ENCODE data around the gene PODXL2.

- no peak for TF ChIP-seq ATF2 (CRISPR knock-in tag; IDR thresholded peaks at IDR 0.05; ENCODE audit: borderline replicate concordance, low read depth)
- no peak for TF ChIP-seq CTCF (IDR thresholded peaks at IDR 0.05)
- TF ChIP-seq SMAD3 (CRISPR knock-in tag; IDR thresholded peaks at IDR 0.05; ENCODE audit: borderline replicate concordance), result no peak
- TF ChIP-seq ATF1 (CRISPR knock-in tag; IDR thresholded peaks at IDR 0.05), result no peak
- TF ChIP-seq ZNF512 (CRISPR knock-in tag; IDR thresholded peaks at IDR 0.05; ENCODE audit: borderline replicate concordance), result no peak
- no peak for TF ChIP-seq SP1 (CRISPR knock-in tag; conservative IDR thresholded peaks at IDR 0.05)
Measured at GRCh38 chr3:127686512-127686894, 57.5 kb downstream of the PODXL2 start.
